ENCODE results near the gene MCAT. TPM values are rescaled to one million over a fixed set of nuclear protein-coding genes. Genes with fewer than 3 reads are reported as not detected.
A peak's percentile ranks its signal among the peaks of the same experiment; 100 is the strongest.

MCAT gene
- total RNA-seq, 1 donor: 21.4 TPM

DNA sequence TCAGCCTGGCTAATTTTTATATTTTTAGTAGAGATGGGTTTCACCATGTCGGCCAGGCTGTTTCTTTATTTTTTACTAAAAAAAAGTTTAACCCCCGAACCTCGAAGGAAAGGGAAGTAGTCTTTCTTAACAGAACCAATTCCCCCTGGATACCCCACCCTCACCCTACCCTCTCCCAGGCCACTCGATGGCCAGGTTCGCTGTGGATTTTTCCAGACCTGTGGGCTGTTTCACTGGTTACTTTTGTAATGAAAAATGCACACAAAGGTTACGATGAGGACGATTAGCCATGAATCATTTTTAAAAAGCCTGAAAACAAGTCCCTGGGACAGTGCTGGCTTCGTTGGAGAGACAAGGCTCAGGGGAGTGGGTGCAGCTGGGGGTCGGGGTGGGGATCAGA is 10.7 kb upstream of the MCAT start:
- no peak for TF ChIP-seq CTCF (IDR thresholded peaks at IDR 0.05; ENCODE audit: extremely low read depth, low read depth, low read length)
- H3K4me2 ChIP-seq (ENCODE audit: insufficient read depth, low read length): peak overlapping the region; percentile 82
- H3K9me3 ChIP-seq (ENCODE audit: low read depth, low read length): no peaks in the 10 kb centered on the region
- peak overlapping the region; percentile 53 for H3K4me3 ChIP-seq (ENCODE audit: insufficient read depth, low read length)
- peak; percentile 94 for DNase-seq (ENCODE audit: insufficient read length, low spot score, missing footprints)
- H2AFZ ChIP-seq (ENCODE audit: low read length): no peak overlapping the region
- peaks cover 2% of the 10 kb centered on the region for H3K36me3 ChIP-seq (ENCODE audit: insufficient read depth, low read length)
- no peaks in the 10 kb centered on the region for H3K27me3 ChIP-seq (ENCODE audit: insufficient read depth, low read length)
- peak overlapping the region; percentile 70 for H3K27ac ChIP-seq (ENCODE audit: low read depth, low read length)
- H4K20me1 ChIP-seq (ENCODE audit: insufficient read depth, low read length): peaks cover 40% of the 10 kb centered on the region
- peaks cover 9% of the 10 kb centered on the region for H3K4me1 ChIP-seq (ENCODE audit: insufficient read depth, low read length)
- peaks cover 73% of the 10 kb centered on the region for H3K79me2 ChIP-seq (ENCODE audit: insufficient read depth, low read length)

GRCh38 chr22:43152357-43153071 is 9.3 kb upstream of the MCAT start:
- Histone ChIP-seq H3K79me2 (ENCODE audit: insufficient read depth, low read length) (peaks cover 59% of the 10 kb centered on the region), H3K4me2 (ENCODE audit: insufficient read depth, low read length) (peak overlapping the region; percentile 95), H3K9me3 (ENCODE audit: low read depth, low read length) (no peaks in the 10 kb centered on the region), H3K4me1 (ENCODE audit: insufficient read depth, low read length) (peaks cover 9% of the 10 kb centered on the region), H3K27ac (ENCODE audit: low read depth, low read length) (peak overlapping the region; percentile 67), H3K4me3 (ENCODE audit: insufficient read depth, low read length) (peak overlapping the region; percentile 86), H4K20me1 (ENCODE audit: insufficient read depth, low read length) (peaks cover 27% of the 10 kb centered on the region), H3K36me3 (ENCODE audit: insufficient read depth, low read length) (peaks cover 2% of the 10 kb centered on the region), H2AFZ (ENCODE audit: low read length) (peak overlapping the region; percentile 57), H3K27me3 (ENCODE audit: insufficient read depth, low read length) (no peaks in the 10 kb centered on the region)
- peak; percentile 96 for DNase-seq (ENCODE audit: insufficient read length, low spot score, missing footprints)
- TF ChIP-seq CTCF (IDR thresholded peaks at IDR 0.05; ENCODE audit: extremely low read depth, low read depth, low read length): no peak

DNA sequence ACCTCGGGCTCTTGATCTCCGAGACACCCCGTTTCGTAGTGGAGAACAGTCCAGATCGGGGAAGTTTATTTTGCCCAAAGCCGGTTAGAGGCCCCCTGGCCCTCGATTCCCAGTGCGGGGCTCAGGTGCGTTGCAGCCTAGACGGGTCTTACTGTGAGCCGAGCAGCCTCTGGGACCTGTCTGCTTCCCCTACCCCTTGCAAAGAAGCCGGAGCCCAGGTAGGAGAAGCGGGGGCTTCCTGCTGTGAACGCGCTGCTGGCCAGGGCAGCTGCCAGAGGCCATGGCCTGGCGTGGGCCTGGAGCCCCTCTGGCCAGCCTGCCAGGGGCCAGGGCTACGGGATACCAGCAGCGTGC is 8.8 kb upstream of the MCAT start:
- peak overlapping the region; percentile 57 for H2AFZ ChIP-seq (ENCODE audit: low read length)
- H3K4me3 ChIP-seq (ENCODE audit: insufficient read depth, low read length): peak overlapping the region; percentile 86
- peaks cover 9% of the 10 kb centered on the region for H3K4me1 ChIP-seq (ENCODE audit: insufficient read depth, low read length)
- no peaks in the 10 kb centered on the region for H3K27me3 ChIP-seq (ENCODE audit: insufficient read depth, low read length)
- peaks cover 54% of the 10 kb centered on the region for H3K79me2 ChIP-seq (ENCODE audit: insufficient read depth, low read length)
- peak overlapping the region; percentile 95 for H3K4me2 ChIP-seq (ENCODE audit: insufficient read depth, low read length)
- no peaks in the 10 kb centered on the region for H3K9me3 ChIP-seq (ENCODE audit: low read depth, low read length)
- H3K27ac ChIP-seq (ENCODE audit: low read depth, low read length): peak overlapping the region; percentile 67
- peak; percentile 91 for DNase-seq (ENCODE audit: insufficient read length, low spot score, missing footprints)
- peaks cover 24% of the 10 kb centered on the region for H4K20me1 ChIP-seq (ENCODE audit: insufficient read depth, low read length)
- peaks cover 2% of the 10 kb centered on the region for H3K36me3 ChIP-seq (ENCODE audit: insufficient read depth, low read length)
- no peak for TF ChIP-seq CTCF (IDR thresholded peaks at IDR 0.05; ENCODE audit: extremely low read depth, low read depth, low read length)

- no peaks in the 10 kb centered on the region for H3K27me3 ChIP-seq (ENCODE audit: insufficient read depth, low read length)
- peak within 1 kb of the TSS; percentile 61 for H2AFZ ChIP-seq (ENCODE audit: low read length)
- DNase-seq (ENCODE audit: insufficient read length, low spot score, missing footprints): peak; percentile 98
- peak within 1 kb of the TSS; percentile 95 for H3K4me2 ChIP-seq (ENCODE audit: insufficient read depth, low read length)
- no peaks in the 10 kb centered on the region for H3K9me3 ChIP-seq (ENCODE audit: low read depth, low read length)
- peaks cover 18% of the 10 kb centered on the region for H4K20me1 ChIP-seq (ENCODE audit: insufficient read depth, low read length)
- H3K4me1 ChIP-seq (ENCODE audit: insufficient read depth, low read length): peaks cover 9% of the 10 kb centered on the region
- no peak for TF ChIP-seq CTCF (IDR thresholded peaks at IDR 0.05; ENCODE audit: extremely low read depth, low read depth, low read length)
- peak within 1 kb of the TSS; percentile 86 for H3K4me3 ChIP-seq (ENCODE audit: insufficient read depth, low read length)
- H3K36me3 ChIP-seq (ENCODE audit: insufficient read depth, low read length): no peaks in the 10 kb centered on the region
- H3K27ac ChIP-seq (ENCODE audit: low read depth, low read length): peak within 1 kb of the TSS; percentile 67
- peaks cover 48% of the 10 kb centered on the region for H3K79me2 ChIP-seq (ENCODE audit: insufficient read depth, low read length)
Measured at GRCh38 chr22:43151251-43152002, 8.2 kb upstream of the MCAT start, which contains the start of gene TSPO. TSPO (plus strand) TSS chr22:43151559; CDS start chr22:43159239, 7,680 bp downstream.
